HEK293 (cell line): ENCODE results near the gene WDR82.

Source experiments
- CTCF ChIA-PET: fragments of 350-600 bp; formaldehyde crosslinking; extraction: SDS; loops from one replicate; lab custom pipeline; 2021; ENCODE audit warnings: antibody characterized with exemption; lab: Yijun Ruan, JAX
- POLR2A ChIA-PET: fragments of 300-600 bp; formaldehyde crosslinking; extraction: SDS; loops from one replicate; lab custom pipeline; 2020; ENCODE audit warnings: antibody characterized with exemption, inconsistent platforms; lab: Yijun Ruan, JAX
- H3K27ac ChIP-seq: fragments of 200-500 bp; sonication (Bioruptor generic); 2 replicates; pipeline ENCODE4 v1.5.1; 2014; ENCODE audit warnings: low read depth, low read length, control low read depth, inconsistent platforms; ENCODE audit errors: extremely low read depth
- H3K36me3 ChIP-seq, 2 experiments: fragments of 200-500 bp in 1 of 2; sonication (Bioruptor generic) in 1 of 2; 1 replicate in 1 of 2; 2 replicates in 1 of 2; pipeline ENCODE4 v1.5.1; 2014 to 2017; ENCODE audit warnings: inconsistent platforms in 2 of 2, low read length in 2 of 2; ENCODE audit not compliant: control insufficient read depth in 2 of 2, insufficient read depth in 1 of 2
- H3K4me1 ChIP-seq: fragments of 200-500 bp; sonication (Bioruptor generic); 2 replicates; pipeline ENCODE4 v1.5.1; 2014; ENCODE audit warnings: mild to moderate bottlenecking, low read length, inconsistent platforms; ENCODE audit not compliant: control insufficient read depth, insufficient read depth
- H3K4me3 ChIP-seq: 2 replicates; pipeline ENCODE4 v1.5.1; 2011; ENCODE audit warnings: low read depth, mild to moderate bottlenecking, control low read depth, low read length, moderate library complexity
- H3K9me3 ChIP-seq: fragments of 200-500 bp; sonication (Bioruptor generic); 2 replicates; pipeline ENCODE4 v1.5.1; 2014; ENCODE audit warnings: low read depth, low read length, inconsistent platforms; ENCODE audit not compliant: control insufficient read depth, insufficient read depth
- BCL6B ChIP-seq: fragments of 450-650 bp; formaldehyde crosslinking; IDR thresholded peaks from 2 replicates; pipeline ENCODE4 v1.5.1; 2017; ENCODE audit warnings: missing biosample characterization, missing genetic modification characterization
- CTCF ChIP-seq: fragments of 450-650 bp; formaldehyde crosslinking; IDR thresholded peaks from 2 replicates; pipeline ENCODE4 v1.5.1; 2016; ENCODE audit warnings: missing biosample characterization, missing genetic modification characterization
- EGR2 ChIP-seq: fragments of 450-650 bp; formaldehyde crosslinking; IDR thresholded peaks from 2 replicates; pipeline ENCODE4 v1.5.1; 2016; ENCODE audit warnings: low read depth, missing biosample characterization, missing genetic modification characterization
- GLI4 ChIP-seq: fragments of 450-650 bp; formaldehyde crosslinking; IDR thresholded peaks from 2 replicates; pipeline ENCODE4 v1.5.1; 2016; ENCODE audit warnings: missing biosample characterization, missing genetic modification characterization
- KLF16 ChIP-seq: fragments of 450-650 bp; formaldehyde crosslinking; IDR thresholded peaks from 2 replicates; pipeline ENCODE4 v1.5.1; 2017; ENCODE audit warnings: missing biosample characterization, missing genetic modification characterization
- OSR2 ChIP-seq: fragments of 450-650 bp; formaldehyde crosslinking; IDR thresholded peaks from 2 replicates; pipeline ENCODE4 v1.5.1; 2016; ENCODE audit warnings: missing biosample characterization, missing genetic modification characterization
- SALL2 ChIP-seq: fragments of 450-650 bp; formaldehyde crosslinking; IDR thresholded peaks from 2 replicates; pipeline ENCODE4 v1.5.0; 2017; ENCODE audit warnings: missing biosample characterization, mild to moderate bottlenecking, missing genetic modification characterization, borderline replicate concordance
- SCRT1 ChIP-seq: fragments of 450-650 bp; formaldehyde crosslinking; IDR thresholded peaks from 2 replicates; pipeline ENCODE4 v1.5.1; 2016; ENCODE audit warnings: missing biosample characterization, missing genetic modification characterization, borderline replicate concordance
- ZBTB48 ChIP-seq: fragments of 450-650 bp; formaldehyde crosslinking; IDR thresholded peaks from 2 replicates; pipeline ENCODE4 v1.5.1; 2016; ENCODE audit warnings: missing biosample characterization, missing genetic modification characterization
- ZBTB7A ChIP-seq: fragments of 450-650 bp; formaldehyde crosslinking; IDR thresholded peaks from 2 replicates; pipeline ENCODE4 v1.5.1; 2016; ENCODE audit warnings: low read depth, missing biosample characterization, missing genetic modification characterization
- ZFHX2 ChIP-seq: fragments of 450-650 bp; formaldehyde crosslinking; conservative IDR thresholded peaks from 2 replicates; pipeline ENCODE4 v1.5.1; 2016; ENCODE audit warnings: missing biosample characterization, missing genetic modification characterization
- ZFP37 ChIP-seq: fragments of 450-650 bp; formaldehyde crosslinking; IDR thresholded peaks from 2 replicates; pipeline ENCODE4 v1.5.1; 2016; ENCODE audit warnings: missing biosample characterization, missing genetic modification characterization
- ZNF146 ChIP-seq: fragments of 450-650 bp; formaldehyde crosslinking; IDR thresholded peaks from 2 replicates; pipeline ENCODE4 v1.5.1; 2016; ENCODE audit warnings: missing biosample characterization, missing genetic modification characterization
- ZNF174 ChIP-seq: fragments of 450-650 bp; formaldehyde crosslinking; IDR thresholded peaks from 2 replicates; pipeline ENCODE4 v1.5.0; 2017; ENCODE audit warnings: missing biosample characterization, mild to moderate bottlenecking, missing genetic modification characterization
- ZNF19 ChIP-seq: fragments of 450-650 bp; formaldehyde crosslinking; IDR thresholded peaks from 2 replicates; pipeline ENCODE4; 2016; ENCODE audit warnings: missing biosample characterization, missing genetic modification characterization, low read depth
- ZNF211 ChIP-seq: fragments of 450-650 bp; formaldehyde crosslinking; IDR thresholded peaks from 2 replicates; pipeline ENCODE4 v1.5.1; 2016; ENCODE audit warnings: low read depth, missing biosample characterization, missing genetic modification characterization
- ZNF24 ChIP-seq: fragments of 450-650 bp; formaldehyde crosslinking; IDR thresholded peaks from 2 replicates; pipeline ENCODE4 v1.5.1; 2016; ENCODE audit warnings: missing biosample characterization, missing genetic modification characterization
- ZNF248 ChIP-seq: fragments of 450-650 bp; formaldehyde crosslinking; IDR thresholded peaks from 2 replicates; pipeline ENCODE4 v1.5.1; 2017; ENCODE audit warnings: missing biosample characterization, missing genetic modification characterization
- ZNF341 ChIP-seq: fragments of 450-650 bp; formaldehyde crosslinking; IDR thresholded peaks from 2 replicates; pipeline ENCODE4; 2016; ENCODE audit warnings: low read depth, missing biosample characterization, missing genetic modification characterization
- ZNF366 ChIP-seq: fragments of 450-650 bp; formaldehyde crosslinking; conservative IDR thresholded peaks from 2 replicates; pipeline ENCODE4 v1.5.1; 2016; ENCODE audit warnings: missing biosample characterization, missing genetic modification characterization
- ZNF391 ChIP-seq: fragments of 450-650 bp; formaldehyde crosslinking; IDR thresholded peaks from 2 replicates; pipeline ENCODE4 v1.5.1; 2016; ENCODE audit warnings: low read depth, missing biosample characterization, missing genetic modification characterization, borderline replicate concordance
- ZNF394 ChIP-seq: fragments of 450-650 bp; formaldehyde crosslinking; IDR thresholded peaks from 2 replicates; pipeline ENCODE4 v1.5.1; 2016; ENCODE audit warnings: missing biosample characterization, missing genetic modification characterization, mild to moderate bottlenecking, moderate library complexity, borderline replicate concordance
- ZNF473 ChIP-seq: fragments of 450-650 bp; formaldehyde crosslinking; IDR thresholded peaks from 2 replicates; pipeline ENCODE4 v1.5.1; 2017; ENCODE audit warnings: missing biosample characterization, missing genetic modification characterization
- ZNF600 ChIP-seq: fragments of 450-650 bp; formaldehyde crosslinking; IDR thresholded peaks from 2 replicates; pipeline ENCODE4 v1.5.1; 2016; ENCODE audit warnings: missing biosample characterization, missing genetic modification characterization
- ZNF629 ChIP-seq: fragments of 450-650 bp; formaldehyde crosslinking; IDR thresholded peaks from 2 replicates; pipeline ENCODE4 v1.5.1; 2017; ENCODE audit warnings: missing biosample characterization, missing genetic modification characterization
- ZNF639 ChIP-seq: fragments of 450-650 bp; formaldehyde crosslinking; IDR thresholded peaks from 2 replicates; pipeline ENCODE4 v1.5.1; 2016; ENCODE audit warnings: missing biosample characterization, missing genetic modification characterization

WDR82 gene

GRCh38 chr3:52221563-52222318 is 56.7 kb downstream of the WDR82 start:
- Histone ChIP-seq H3K9me3 (no peaks in the 10 kb centered on the region), H3K36me3 (no peaks in the 10 kb centered on the region), H3K4me3 (no peak overlapping the region), H3K27ac (no peak overlapping the region), H3K4me1 (no peaks in the 10 kb centered on the region)
- ChIA-PET POLR2A (interaction anchor here (0.5 to 1.2 kb wide), 2 partner anchors 10 to 174 kb away, joined by 3 to 5 read pairs; no protein-coding TSS in a partner anchor), CTCF (interaction anchor here (0.6 to 8.1 kb wide), 13 partner anchors 9 to 233 kb away, joined by 3 to 95 read pairs (median 4); no protein-coding TSS in a partner anchor)
- TF ChIP-seq ZNF19 (no peak), EGR2 (tag by site-specific recombination) (peak; percentile 28; the same call in 1 of the 2 replicates), ZNF146 (tag by site-specific recombination) (no peak), ZFHX2 (tag by site-specific recombination) (peak; percentile 46), GLI4 (tag by site-specific recombination) (no peak)

- H3K4me3 ChIP-seq, result no peak overlapping the region
- no peak for TF ChIP-seq ZNF639 (tag by site-specific recombination)
- POLR2A ChIA-PET, result interaction anchor here (1.2 kb wide), 1 partner anchor 11 kb away, joined by 3 read pairs; no protein-coding TSS in a partner anchor
- no peaks in the 10 kb centered on the region for H3K4me1 ChIP-seq
- H3K27ac ChIP-seq, result no peak overlapping the region
- CTCF ChIA-PET, result interaction anchor here (0.5 to 8.1 kb wide), 27 partner anchors 8 to 233 kb away, joined by 3 to 95 read pairs (median 4); no protein-coding TSS in a partner anchor
- H3K9me3 ChIP-seq, result no peaks in the 10 kb centered on the region
- peaks cover 0 to 4% of the 10 kb centered on the region in 2 experiments; a peak in 1 of 3 replicates for H3K36me3 ChIP-seq
Observed at GRCh38 chr3:52221141-52221562, 57.3 kb downstream of the WDR82 start.

GRCh38 chr3:52220380-52221026 is 57.9 kb downstream of the WDR82 start:
- Histone ChIP-seq H3K4me1 (no peaks in the 10 kb centered on the region), H3K27ac (no peak overlapping the region)
- POLR2A ChIA-PET, result interaction anchor here (0.7 to 1.2 kb wide), 2 partner anchors 11 to 177 kb away, joined by 3 to 6 read pairs; no protein-coding TSS in a partner anchor
- TF ChIP-seq CTCF (tag by site-specific recombination) (peak; percentile 58), ZFP37 (tag by site-specific recombination) (no peak), ZNF24 (tag by site-specific recombination) (no peak), ZNF394 (peak; percentile 21; the same call in 1 of the 2 replicates), ZBTB7A (tag by site-specific recombination) (no peak), ZNF174 (tag by site-specific recombination) (no peak), ZNF211 (tag by site-specific recombination) (no peak), KLF16 (tag by site-specific recombination) (no peak), OSR2 (no peak), ZNF473 (no peak), BCL6B (tag by site-specific recombination) (no peak), EGR2 (tag by site-specific recombination) (no peak), ZNF341 (tag by site-specific recombination) (no peak), ZNF600 (tag by site-specific recombination) (peak; percentile 83), ZNF248 (tag by site-specific recombination) (no peak), ZNF391 (tag by site-specific recombination) (no peak), ZNF366 (tag by site-specific recombination) (peak; percentile 54; the same call in 1 of the 2 replicates), SCRT1 (tag by site-specific recombination) (no peak), ZBTB48 (no peak), SALL2 (tag by site-specific recombination) (no peak), ZNF629 (tag by site-specific recombination) (no peak)

More at GRCh38 chr3:52220380-52221026, 57.9 kb downstream of the WDR82 start:
- CTCF ChIA-PET, result interaction anchor here (0.5 to 8.1 kb wide), 34 partner anchors 8 to 229 kb away, joined by 3 to 95 read pairs (median 4); no protein-coding TSS in a partner anchor
- no peak overlapping the region for H3K4me3 ChIP-seq
- peaks cover 0 to 6% of the 10 kb centered on the region in 2 experiments; a peak in 2 of 3 replicates for H3K36me3 ChIP-seq
- H3K9me3 ChIP-seq, result no peaks in the 10 kb centered on the region
